Measurements from ENCODE around the gene SCN4A.

DNA sequence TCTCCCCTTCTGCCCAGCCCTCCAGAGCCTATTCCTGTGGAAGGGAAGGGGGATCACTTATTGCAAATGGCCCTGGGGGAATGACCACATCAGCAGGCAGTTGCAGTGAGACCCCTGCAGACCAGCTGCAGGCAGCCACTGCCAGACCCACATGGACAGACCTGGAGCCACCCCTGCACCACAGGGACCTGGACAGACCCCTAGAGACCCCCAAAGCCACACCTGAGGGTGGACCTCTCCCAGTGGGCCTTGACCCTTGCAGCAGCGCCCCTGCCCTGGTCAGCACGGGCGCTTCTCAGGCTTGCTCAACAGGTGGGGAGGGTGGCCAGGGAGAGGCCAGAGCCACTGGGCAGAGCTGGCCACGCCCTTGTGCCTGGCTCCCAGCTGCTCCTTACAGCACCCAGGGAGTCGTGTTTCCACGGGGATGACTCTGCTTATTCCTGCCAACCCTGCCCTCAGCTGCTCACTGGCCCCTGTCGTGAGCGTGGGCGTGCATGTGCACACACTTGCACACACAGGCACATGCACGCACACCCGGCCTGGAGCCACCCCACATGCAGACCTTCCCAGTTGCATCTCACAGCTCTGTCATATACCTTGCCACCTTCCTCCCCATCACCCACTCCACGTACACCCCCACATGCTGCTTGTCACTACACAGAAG, 1.3 kb upstream of the SCN4A start:
- TF ChIP-seq POLR2AphosphoS5 (IDR thresholded peaks at IDR 0.05; ENCODE audit: low read depth, low read length): no peak
- TF ChIP-seq, protein P1, sequence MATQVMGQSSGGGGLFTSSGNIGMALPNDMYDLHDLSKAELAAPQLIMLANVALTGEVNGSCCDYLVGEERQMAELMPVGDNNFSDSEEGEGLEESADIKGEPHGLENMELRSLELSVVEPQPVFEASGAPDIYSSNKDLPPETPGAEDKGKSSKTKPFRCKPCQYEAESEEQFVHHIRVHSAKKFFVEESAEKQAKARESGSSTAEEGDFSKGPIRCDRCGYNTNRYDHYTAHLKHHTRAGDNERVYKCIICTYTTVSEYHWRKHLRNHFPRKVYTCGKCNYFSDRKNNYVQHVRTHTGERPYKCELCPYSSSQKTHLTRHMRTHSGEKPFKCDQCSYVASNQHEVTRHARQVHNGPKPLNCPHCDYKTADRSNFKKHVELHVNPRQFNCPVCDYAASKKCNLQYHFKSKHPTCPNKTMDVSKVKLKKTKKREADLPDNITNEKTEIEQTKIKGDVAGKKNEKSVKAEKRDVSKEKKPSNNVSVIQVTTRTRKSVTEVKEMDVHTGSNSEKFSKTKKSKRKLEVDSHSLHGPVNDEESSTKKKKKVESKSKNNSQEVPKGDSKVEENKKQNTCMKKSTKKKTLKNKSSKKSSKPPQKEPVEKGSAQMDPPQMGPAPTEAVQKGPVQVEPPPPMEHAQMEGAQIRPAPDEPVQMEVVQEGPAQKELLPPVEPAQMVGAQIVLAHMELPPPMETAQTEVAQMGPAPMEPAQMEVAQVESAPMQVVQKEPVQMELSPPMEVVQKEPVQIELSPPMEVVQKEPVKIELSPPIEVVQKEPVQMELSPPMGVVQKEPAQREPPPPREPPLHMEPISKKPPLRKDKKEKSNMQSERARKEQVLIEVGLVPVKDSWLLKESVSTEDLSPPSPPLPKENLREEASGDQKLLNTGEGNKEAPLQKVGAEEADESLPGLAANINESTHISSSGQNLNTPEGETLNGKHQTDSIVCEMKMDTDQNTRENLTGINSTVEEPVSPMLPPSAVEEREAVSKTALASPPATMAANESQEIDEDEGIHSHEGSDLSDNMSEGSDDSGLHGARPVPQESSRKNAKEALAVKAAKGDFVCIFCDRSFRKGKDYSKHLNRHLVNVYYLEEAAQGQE (IDR thresholded peaks at IDR 0.05; ENCODE audit: insufficient read depth in 1 of 2, low read depth in 2 of 2, low read length in 1 of 2): no peak
